IMR-90 (cell line): ENCODE data around the gene FOXN3. TPM values are rescaled to one million over a fixed set of nuclear protein-coding genes. Genes with fewer than 3 reads are reported as not detected.

Source experiments
- ATAC-seq: fragments of 200-7000 bp; cut with Tn5 transposase; 2 replicates; pipeline ENCODE4 v1.9.1; 2020; ENCODE audit warnings: low read depth, mild to moderate bottlenecking, moderate library complexity
- BruUV-seq: library from RNA; stranded (reverse); fragments of 400-500 nt; replicated peaks from 2 replicates; lab custom pipeline; 2021; lab: Mats Ljungman, UMichigan
- CTCF ChIA-PET: fragments of 300-600 bp; formaldehyde crosslinking; extraction: SDS; loops from one replicate; lab custom pipeline; 2021; ENCODE audit warnings: antibody characterized with exemption; lab: Yijun Ruan, JAX
- POLR2A ChIA-PET: fragments of 300-600 bp; sonication (Branson Sonifier 250); formaldehyde crosslinking; loops from one replicate; lab custom pipeline; 2022; ENCODE audit warnings: antibody characterized with exemption; ENCODE audit not compliant: unreplicated experiment; lab: Charles Lee
- DNase-seq: peaks from one replicate; pipeline ENCODE4 v3.0.0; 2013
- H2AFZ ChIP-seq: replicated peaks from 2 replicates; pipeline ENCODE3; 2013; ENCODE audit warnings: low read length, mild to moderate bottlenecking; ENCODE audit not compliant: poor library complexity
- H2AK5ac ChIP-seq: 2 replicates; pipeline ENCODE4 v1.6.1; 2013; ENCODE audit warnings: low read depth, low read length, inconsistent platforms
- H2AK9ac ChIP-seq: replicated peaks from 2 replicates; pipeline ENCODE3; 2013; ENCODE audit warnings: mild to moderate bottlenecking, low read depth, low read length, moderate library complexity; ENCODE audit not compliant: poor library complexity
- H2BK120ac ChIP-seq: 2 replicates; pipeline ENCODE4 v1.6.1; 2013; ENCODE audit warnings: low read depth, low read length, inconsistent platforms
- H2BK15ac ChIP-seq: 3 replicates; pipeline ENCODE4 v1.6.1; 2013; ENCODE audit warnings: low read depth, low read length, inconsistent platforms
- H2BK20ac ChIP-seq: 2 replicates; pipeline ENCODE4 v1.6.1; 2013; ENCODE audit warnings: low read depth, mild to moderate bottlenecking, inconsistent platforms, low read length, moderate library complexity
- H2BK5ac ChIP-seq: 2 replicates; pipeline ENCODE4 v1.6.1; 2013; ENCODE audit warnings: mild to moderate bottlenecking, low read depth, low read length, inconsistent platforms; ENCODE audit not compliant: poor library complexity, severe bottlenecking
- H3K14ac ChIP-seq: replicated peaks from 2 replicates; pipeline ENCODE4 v1.6.1; 2013; ENCODE audit warnings: low read depth, low read length, inconsistent platforms
- H3K18ac ChIP-seq: 2 replicates; pipeline ENCODE4 v1.6.1; 2013; ENCODE audit warnings: low read depth, low read length, control low read depth
- H3K23ac ChIP-seq: 2 replicates; pipeline ENCODE4 v1.6.1; 2013; ENCODE audit warnings: low read depth, low read length, inconsistent platforms
- H3K27ac ChIP-seq: 2 replicates; pipeline ENCODE4 v1.5.1; 2013; ENCODE audit warnings: mild to moderate bottlenecking, control low read depth, low read length; ENCODE audit not compliant: insufficient read depth
- H3K27me3 ChIP-seq: 2 replicates; pipeline ENCODE4 v1.6.1; 2013; ENCODE audit warnings: low read length; ENCODE audit not compliant: control insufficient read depth, insufficient read depth
- H3K36me3 ChIP-seq: 2 replicates; pipeline ENCODE4 v1.6.1; 2013; ENCODE audit warnings: low read length, mixed read lengths; ENCODE audit not compliant: control insufficient read depth, insufficient read depth
- H3K4ac ChIP-seq: 2 replicates; pipeline ENCODE4 v1.6.1; 2013; ENCODE audit warnings: low read depth, low read length, inconsistent platforms
- H3K4me1 ChIP-seq: 2 replicates; pipeline ENCODE4 v1.6.1; 2013; ENCODE audit warnings: low read length, mixed read lengths; ENCODE audit not compliant: control insufficient read depth, insufficient read depth
- H3K4me2 ChIP-seq: 2 replicates; pipeline ENCODE4 v1.6.1; 2013; ENCODE audit warnings: low read depth, mild to moderate bottlenecking, control low read depth, low read length, moderate library complexity
- H3K4me3 ChIP-seq: 2 replicates; pipeline ENCODE4 v1.5.1; 2013; ENCODE audit warnings: low read depth, mild to moderate bottlenecking, control low read depth, low read length, moderate library complexity; ENCODE audit not compliant: insufficient read depth
- H3K56ac ChIP-seq: 2 replicates; pipeline ENCODE4 v1.6.1; 2013; ENCODE audit warnings: low read length, inconsistent platforms; ENCODE audit not compliant: insufficient read depth; ENCODE audit errors: extremely low read depth
- H3K79me1 ChIP-seq, 2 experiments: 2 replicates each; pipeline ENCODE4 v1.6.1; 2013; ENCODE audit warnings: low read length in 2 of 2, inconsistent platforms in 1 of 2, low read depth in 1 of 2
- H3K9ac ChIP-seq: 2 replicates; pipeline ENCODE4 v1.6.1; 2013; ENCODE audit warnings: low read depth, low read length, control low read depth
- H3K9me1 ChIP-seq: 2 replicates; pipeline ENCODE4 v1.6.1; 2013; ENCODE audit warnings: low read length, inconsistent platforms; ENCODE audit not compliant: insufficient read depth
- H3K9me3 ChIP-seq: 2 replicates; pipeline ENCODE4 v1.6.1; 2013; ENCODE audit warnings: low read length; ENCODE audit not compliant: control insufficient read depth, insufficient read depth
- H4K20me1 ChIP-seq: 2 replicates; pipeline ENCODE4 v1.6.1; 2013; ENCODE audit warnings: low read length, inconsistent platforms; ENCODE audit not compliant: insufficient read depth
- H4K5ac ChIP-seq: 2 replicates; pipeline ENCODE4 v1.6.1; 2013; ENCODE audit warnings: mild to moderate bottlenecking, low read depth, low read length, control low read depth
- H4K8ac ChIP-seq, 2 experiments: 2 replicates each; pipeline ENCODE4 v1.6.1; 2013; ENCODE audit warnings: low read depth in 2 of 2, low read length in 2 of 2, control low read depth in 1 of 2, inconsistent platforms in 1 of 2
- H4K91ac ChIP-seq: 2 replicates; pipeline ENCODE4 v1.6.1; 2013; ENCODE audit warnings: low read depth, low read length, inconsistent platforms; ENCODE audit not compliant: insufficient read depth
- BHLHE40 ChIP-seq: fragments of 150-350 bp; IDR thresholded peaks from 2 replicates; pipeline ENCODE4 v1.6.1; 2016; ENCODE audit warnings: mild to moderate bottlenecking, low read depth, low read length
- CHD1 ChIP-seq: IDR thresholded peaks from 2 replicates; pipeline ENCODE4 v1.6.1; 2012; ENCODE audit warnings: low read depth, low read length, improper control_type of control experiment
- CTCF ChIP-seq: conservative IDR thresholded peaks from 2 replicates; pipeline ENCODE4 v1.5.1; 2012; ENCODE audit warnings: mild to moderate bottlenecking, low read depth, low read length, improper control_type of control experiment
- FOS ChIP-seq: fragments of 150-350 bp; IDR thresholded peaks from 2 replicates; pipeline ENCODE4 v1.6.1; 2016; ENCODE audit warnings: low read depth, low read length
- MAZ ChIP-seq: IDR thresholded peaks from 2 replicates; pipeline ENCODE4 v1.6.1; 2012; ENCODE audit warnings: low read depth, mild to moderate bottlenecking, low read length, improper control_type of control experiment, moderate library complexity, borderline replicate concordance
- MXI1 ChIP-seq: IDR thresholded peaks from 2 replicates; pipeline ENCODE4 v1.6.1; 2012; ENCODE audit warnings: low read depth, mild to moderate bottlenecking, low read length, moderate library complexity, borderline replicate concordance
- POLR2A ChIP-seq: IDR thresholded peaks from 2 replicates; pipeline ENCODE4 v1.6.1; 2012; ENCODE audit warnings: mild to moderate bottlenecking, low read depth, low read length
- RAD21 ChIP-seq: IDR thresholded peaks from 2 replicates; pipeline ENCODE4 v1.6.1; 2012; ENCODE audit warnings: low read length, improper control_type of control experiment
- RFX5 ChIP-seq: IDR thresholded peaks from 2 replicates; pipeline ENCODE4 v1.8.0; 2012; ENCODE audit warnings: low read depth, mild to moderate bottlenecking, low read length, moderate library complexity
- USF2 ChIP-seq: fragments of 150-350 bp; IDR thresholded peaks from 2 replicates; pipeline ENCODE4 v1.6.1; 2017; ENCODE audit warnings: mild to moderate bottlenecking, antibody characterized with exemption, low read length, low read depth
- WGBS, 2 experiments: methylation state at CpG; one replicate each; pipeline versions ENCODE4 v1.1.5 to v1.1.7; 2013; ENCODE audit warnings: missing lambda C conversion rate in 2 of 2; ENCODE audit not compliant: insufficient read length in 1 of 2; ENCODE audit errors: extremely low coverage in 2 of 2; 5-methylcytosine and 5-hydroxymethylcytosine counted together
- dilution Hi-C: fragments of 300-500 bp; cut with HindIII; formaldehyde crosslinking; loops from one replicate; pipeline ENCODE4 v1.14.3; 2018; ENCODE audit warnings: low sequenced_read_pairs; ENCODE audit not compliant: unreplicated experiment
- in situ Hi-C: fragments of 300-500 bp; cut with MboI; formaldehyde crosslinking; loops from 3 replicates; pipeline ENCODE4 v1.14.3; 2019; ENCODE audit warnings: low sequenced_read_pairs, inconsistent platforms, mixed read lengths
- intact Hi-C: fragments of 100-400 bp; cut with micrococcal nuclease; formaldehyde crosslinking; loops from 2 replicates; pipeline ENCODE4 v1.10.0; 2022
- polyA plus RNA-seq, 3 experiments: library from polyadenylated mRNA; depleted of rRNA; stranded (reverse); fragments of >200 nt; gene quantifications; 2 replicates each; pipeline ENCODE4 v1.2.3, GENCODE V29; 2012; ENCODE audit warnings: low replicate concordance in 1 of 3
- total RNA-seq: library from RNA; depleted of rRNA; stranded (reverse); fragments of >200 nt; gene quantifications from 2 replicates; pipeline ENCODE4 v1.2.3, GENCODE V29; 2012

Gene FOXN3
- total and polyA plus RNA-seq, 2 of the 4 experiments (the other 2 are of a cell fraction): 22.6 to 33.7 TPM

GRCh38 chr14:89440986-89441909, 24.2 kb upstream of the FOXN3 start (continued):
- TF ChIP-seq BHLHE40 (no peak), CHD1 (no peak)

- dilution Hi-C loops (no loop called here), in situ Hi-C loops (no loop called here), intact Hi-C loops (no loop called here)
- H2AK9ac ChIP-seq: no peak overlapping the region
- H3K4ac ChIP-seq: peak overlapping the region; percentile 73; the same call in 1 of the 2 replicates
- no peak overlapping the region for H3K23ac ChIP-seq
- H3K27ac ChIP-seq: no peak overlapping the region
- peaks cover 4% of the 10 kb centered on the region; the same call in 1 of the 2 replicates for H3K4me1 ChIP-seq
- no peak overlapping the region for H4K5ac ChIP-seq
- H3K9me1 ChIP-seq: 0 out of 2 replicates have a peak, but pooled peaks cover 6% of the 10 kb centered on the region
- no peak overlapping the region for H2BK15ac ChIP-seq
- CTCF ChIA-PET: interaction anchor here (1.0 kb wide), 1 partner anchor 330 kb away, joined by 3 read pairs; no protein-coding TSS in a partner anchor
- H3K4me2 ChIP-seq: no peak overlapping the region
- H4K8ac ChIP-seq: no peak overlapping the region
- no peak overlapping the region for H3K56ac ChIP-seq
- POLR2A ChIA-PET: no interaction called here
- H3K36me3 ChIP-seq: 0 out of 2 replicates have a peak, but pooled peaks cover 1% of the 10 kb centered on the region
- no peak overlapping the region; the same call in 1 of the 2 replicates for H2AK5ac ChIP-seq
- no peak overlapping the region for H2BK5ac ChIP-seq
- no peak for DNase-seq
- 100% methylated on average over 2 of the region's 15 CpGs; no CpG with 5 or more reads in 1 of the 2 experiments for WGBS, 2 experiments
- peak overlapping the region; percentile 64; the same call in 1 of the 2 replicates for H3K18ac ChIP-seq
- H4K91ac ChIP-seq: no peak overlapping the region
- no peaks in the 10 kb centered on the region for H3K9me3 ChIP-seq
- no peak for ATAC-seq
- no peak overlapping the region; the same call in 1 of the 2 replicates for H3K14ac ChIP-seq
- no peak overlapping the region for H2AFZ ChIP-seq
- BruUV-seq: no TSS peak
- no peak overlapping the region for H3K4me3 ChIP-seq
- peaks cover 21 to 28% of the 10 kb centered on the region in 2 experiments for H3K79me1 ChIP-seq
- H2BK120ac ChIP-seq: no peak overlapping the region
- no peaks in the 10 kb centered on the region for H3K27me3 ChIP-seq
- no peak overlapping the region for H3K9ac ChIP-seq
- no peaks in the 10 kb centered on the region for H4K20me1 ChIP-seq
- no peak overlapping the region for H2BK20ac ChIP-seq
- TF ChIP-seq MAZ (no peak), USF2 (no peak), CTCF (no peak), MXI1 (no peak), RAD21 (no peak), POLR2A (no peak), FOS (no peak), BHLHE40 (no peak), RFX5 (no peak)
Observed at GRCh38 chr14:89435892-89436656, 19.0 kb upstream of the FOXN3 start.
